Small intestine (tissue), 7 donors: ENCODE data around the gene DOCK2. TPM values are rescaled to one million over a fixed set of nuclear protein-coding genes. Genes with fewer than 3 reads are reported as not detected.

Source experiments
- DNase-seq, 2 donors: peaks; one replicate each; pipeline versions ENCODE4 v3.0.0 to v3.0.0-alpha.2; 2013
- FAIRE-seq: peaks from 2 replicates; lab custom pipeline; 2012; peaks lifted over from hg19 to GRCh38; lab: Jason Lieb, UNC
- H3K27ac ChIP-seq, 3 donors: one replicate each; pipeline ENCODE4 v1.5.1; 2013; ENCODE audit warnings: low read length in 2 of 3, mild to moderate bottlenecking in 2 of 3, control low read depth in 1 of 3, inconsistent platforms in 1 of 3, low read depth in 1 of 3, moderate library complexity in 1 of 3
- H3K27me3 ChIP-seq, 3 donors: one replicate each; pipeline ENCODE4 v1.6.1; 2013; ENCODE audit warnings: low read length in 3 of 3, inconsistent platforms in 1 of 3; ENCODE audit not compliant: control insufficient read depth in 3 of 3, insufficient read depth in 3 of 3
- H3K36me3 ChIP-seq, 3 donors: one replicate each; pipeline ENCODE4 v1.6.1; 2013; ENCODE audit warnings: low read length in 3 of 3, inconsistent platforms in 1 of 3, low read depth in 1 of 3, mild to moderate bottlenecking in 1 of 3, moderate library complexity in 1 of 3; ENCODE audit not compliant: control insufficient read depth in 3 of 3, insufficient read depth in 2 of 3
- H3K4me1 ChIP-seq, 3 donors: one replicate each; pipeline ENCODE4 v1.6.1; 2013; ENCODE audit warnings: low read length in 2 of 3, inconsistent platforms in 1 of 3, low read depth in 1 of 3, mild to moderate bottlenecking in 1 of 3, moderate library complexity in 1 of 3; ENCODE audit not compliant: control insufficient read depth in 3 of 3, insufficient read depth in 2 of 3
- H3K4me3 ChIP-seq, 3 donors: one replicate each; pipeline ENCODE4 v1.5.1; 2013; ENCODE audit warnings: low read length in 3 of 3, control low read depth in 1 of 3, inconsistent platforms in 1 of 3, low read depth in 1 of 3, mild to moderate bottlenecking in 1 of 3, moderate library complexity in 1 of 3
- H3K9me3 ChIP-seq, 2 donors: one replicate each; pipeline ENCODE4 v1.6.1; 2013; ENCODE audit warnings: low read depth in 1 of 2, low read length in 1 of 2; ENCODE audit not compliant: control insufficient read depth in 2 of 2, insufficient read depth in 1 of 2
- WGBS, 3 donors: extraction: QIAGEN DNeasy Blood & Tissue Kit; methylation state at CpG; one replicate each; pipeline ENCODE4 v1.1.7; 2013; 5-methylcytosine and 5-hydroxymethylcytosine counted together
- polyA plus RNA-seq, 4 donors: library from polyadenylated mRNA; stranded (reverse) in 3 of 4; unstranded in 1 of 4; fragments of 200-250 nt in 3 of 4; fragments of 120-200 nt in 1 of 4; gene quantifications; one replicate each; pipeline versions ENCODE4 v1.2.1 to v1.2.3, GENCODE V29; 2013
- donor health status: healthy with polysubstance abuse.
- donor health status: control.
- donor health status: control.
- donor health status: Bipolar disorder and iron deficiency.
- donor health status: healthy.

Gene DOCK2
- polyA plus RNA-seq, 4 donors, result 1.3 to 5.9 (median 3.0) TPM

DNA sequence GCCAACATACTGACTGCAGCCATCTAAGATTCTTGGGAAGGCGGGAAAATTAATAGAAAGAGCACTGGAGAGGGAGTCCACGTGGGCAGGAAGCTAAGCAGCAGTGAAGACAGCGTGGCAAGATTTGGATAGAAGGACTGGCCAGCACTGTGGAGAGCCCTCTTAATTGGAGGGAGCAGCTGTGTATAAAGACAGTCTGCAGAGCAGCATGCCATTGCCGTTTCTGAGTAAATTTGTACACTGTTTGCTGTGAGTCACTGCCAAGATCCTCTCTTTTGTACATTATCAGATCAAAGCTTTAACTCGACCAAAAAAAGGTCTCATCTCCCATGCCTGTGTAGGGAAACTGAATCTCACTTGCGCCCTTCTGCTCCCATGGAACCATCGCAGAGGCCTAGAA is 297.9 kb downstream of the DOCK2 start:
- 64 to 74% (median 65%) methylated on average over 7 of the region's 7 CpGs for WGBS, 3 donors
- H3K27ac ChIP-seq, result no peak overlapping the region

DNA sequence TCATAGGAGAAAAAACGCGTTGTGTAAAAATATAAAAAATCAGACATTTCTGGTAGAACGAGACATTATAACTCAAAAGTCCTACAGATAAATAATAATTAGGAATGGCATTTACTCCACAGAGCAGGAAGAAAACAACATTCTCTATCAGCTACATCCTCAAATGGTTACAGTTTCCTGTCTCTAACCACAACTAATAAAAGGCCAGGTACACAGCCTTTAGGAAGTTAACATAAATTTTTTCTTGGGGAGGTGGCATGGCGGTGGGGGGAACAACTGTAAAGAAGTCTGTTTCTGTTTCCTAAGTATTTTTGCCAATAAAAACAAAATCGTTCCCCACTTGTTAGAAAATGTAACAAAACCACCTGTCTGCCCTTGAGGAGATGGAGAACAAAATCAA is 298.7 kb downstream of the DOCK2 start:
- H3K27ac ChIP-seq, result no peak overlapping the region
- no peaks in the 10 kb centered on the region for H3K9me3 ChIP-seq
- no peaks in the 10 kb centered on the region for H3K4me1 ChIP-seq
- no peak overlapping the region for H3K4me3 ChIP-seq
- no peaks in the 10 kb centered on the region for H3K36me3 ChIP-seq
- FAIRE-seq (no peak), DNase-seq (no peak)
- no peaks in the 10 kb centered on the region for H3K27me3 ChIP-seq
- WGBS, 3 donors, result 66 to 75% (median 72%) methylated on average over 5 of the region's 5 CpGs

More for the DNA sequence above, 297.9 kb downstream of the DOCK2 start:
- no peaks in the 10 kb centered on the region for H3K36me3 ChIP-seq
- DNase-seq (no peak), FAIRE-seq (no peak)
- H3K9me3 ChIP-seq, result no peaks in the 10 kb centered on the region
- no peaks in the 10 kb centered on the region for H3K27me3 ChIP-seq
- H3K4me1 ChIP-seq, result no peaks in the 10 kb centered on the region
- H3K4me3 ChIP-seq, result no peak overlapping the region

- 88 to 94% (median 92%) methylated on average over 2 of the region's 2 CpGs for WGBS, 3 donors
- H3K27ac ChIP-seq, result no peak overlapping the region
- no peak for DNase-seq
- H3K9me3 ChIP-seq, result no peaks in the 10 kb centered on the region
- H3K36me3 ChIP-seq, result no peaks in the 10 kb centered on the region
- FAIRE-seq, result no peak
- H3K4me1 ChIP-seq, result no peaks in the 10 kb centered on the region
- H3K27me3 ChIP-seq, result no peaks in the 10 kb centered on the region
- H3K4me3 ChIP-seq, result no peak overlapping the region
Measured at GRCh38 chr5:169938439-169938838, 301.4 kb downstream of the DOCK2 start.

GRCh38 chr5:169939731-169940130 is 302.7 kb downstream of the DOCK2 start:
- DNase-seq (no peak), FAIRE-seq (no peak)
- no peaks in the 10 kb centered on the region for H3K4me1 ChIP-seq
- no peaks in the 10 kb centered on the region for H3K9me3 ChIP-seq
- H3K27me3 ChIP-seq, result no peaks in the 10 kb centered on the region
- H3K27ac ChIP-seq, result no peak overlapping the region
- H3K4me3 ChIP-seq, result no peak overlapping the region
- H3K36me3 ChIP-seq, result no peaks in the 10 kb centered on the region
- WGBS, 3 donors, result 67 to 85% (median 75%) methylated on average over 2 of the region's 2 CpGs

DNA sequence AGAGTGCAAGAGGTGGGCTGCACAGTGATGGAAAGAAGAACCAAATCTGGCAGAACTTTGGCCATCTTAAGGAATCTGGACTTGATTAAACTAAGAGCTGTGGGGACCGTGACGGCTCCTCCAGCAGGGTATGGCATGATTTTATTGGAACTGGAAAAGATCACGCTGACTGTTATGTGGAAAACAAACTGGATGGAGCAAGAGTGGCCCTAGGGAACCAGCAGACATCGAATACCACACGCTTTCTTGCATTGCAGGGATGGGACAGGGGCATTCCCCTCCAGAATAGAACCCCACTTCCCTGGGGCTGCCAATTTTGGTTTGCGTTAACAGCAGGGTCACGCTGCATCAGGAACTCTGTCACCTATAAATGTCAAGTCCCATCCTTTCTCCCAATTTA is 304.5 kb downstream of the DOCK2 start:
- Histone ChIP-seq H3K4me1 (peaks cover 0 to 2% (median 0%) of the 10 kb centered on the region in 3 donors), H3K36me3 (no peaks in the 10 kb centered on the region), H3K27me3 (no peaks in the 10 kb centered on the region), H3K27ac (no peak overlapping the region), H3K4me3 (no peak overlapping the region), H3K9me3 (no peaks in the 10 kb centered on the region)
- DNase-seq (no peak), FAIRE-seq (no peak)
- WGBS, 3 donors, result 83 to 94% (median 90%) methylated on average over 7 of the region's 7 CpGs

DNA sequence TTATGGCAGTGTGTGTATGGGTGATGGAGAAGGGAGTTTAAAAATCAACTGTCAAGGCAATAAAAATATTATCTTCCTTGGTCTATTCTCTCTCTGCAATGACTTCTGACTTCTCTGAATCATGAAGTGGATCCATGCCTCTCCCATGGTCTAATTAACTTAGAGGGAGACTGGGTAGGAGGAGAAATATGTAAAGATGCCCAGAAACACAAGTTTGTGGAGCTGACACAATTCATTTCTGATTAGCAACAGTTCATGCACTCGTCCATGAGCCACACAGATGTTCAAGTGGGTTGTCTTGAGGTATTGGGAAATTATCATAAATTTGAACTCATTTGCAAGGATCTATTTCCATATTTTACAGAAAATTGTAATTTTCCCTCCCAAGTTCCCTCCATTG is 305.1 kb downstream of the DOCK2 start:
- FAIRE-seq (no peak), DNase-seq (no peak)
- H3K27me3 ChIP-seq, result no peaks in the 10 kb centered on the region
- H3K27ac ChIP-seq, result no peak overlapping the region
- no peaks in the 10 kb centered on the region for H3K9me3 ChIP-seq
- peaks cover 0 to 2% (median 0%) of the 10 kb centered on the region in 3 donors for H3K4me1 ChIP-seq
- WGBS, 3 donors, result 43 to 77% (median 59%) methylated on average over 1 of the region's 1 CpG
- H3K4me3 ChIP-seq, result no peak overlapping the region
- no peaks in the 10 kb centered on the region for H3K36me3 ChIP-seq

GRCh38 chr5:169943026-169943425 is 306.0 kb downstream of the DOCK2 start:
- H3K27ac ChIP-seq, result no peak overlapping the region
- no peaks in the 10 kb centered on the region for H3K9me3 ChIP-seq
- H3K27me3 ChIP-seq, result no peaks in the 10 kb centered on the region
- no peak overlapping the region for H3K4me3 ChIP-seq
- WGBS, 3 donors, result 75 to 90% (median 82%) methylated on average over 4 of the region's 4 CpGs
- DNase-seq, result no peak
- H3K4me1 ChIP-seq, result peaks cover 0 to 2% (median 0%) of the 10 kb centered on the region in 3 donors
- FAIRE-seq, result no peak
- no peaks in the 10 kb centered on the region for H3K36me3 ChIP-seq

- Histone ChIP-seq H3K4me3 (no peak overlapping the region), H3K9me3 (no peaks in the 10 kb centered on the region), H3K36me3 (no peaks in the 10 kb centered on the region), H3K4me1 (peaks cover 0 to 2% (median 0%) of the 10 kb centered on the region in 3 donors), H3K27ac (no peak overlapping the region), H3K27me3 (no peaks in the 10 kb centered on the region)
- FAIRE-seq (no peak), DNase-seq (no peak)
- 79 to 85% (median 83%) methylated on average over 6 of the region's 6 CpGs for WGBS, 3 donors
Measured at GRCh38 chr5:169944115-169944514, 307.0 kb downstream of the DOCK2 start.
